Peyer's patch (tissue), 4 donors: ENCODE results near the gene TAF5L. TPM values are rescaled to one million over a fixed set of nuclear protein-coding genes. Genes with fewer than 3 reads are reported as not detected.

ENCODE experiments used
- DNase-seq, 3 donors: peaks; one replicate each; pipeline ENCODE4 v3.0.0-alpha.2; 2017 to 2019
- H3K27ac ChIP-seq, 4 donors: fragments of 200-600 bp; sonication (generic); one replicate each; pipeline ENCODE4 v1.5.1; 2016 to 2019
- H3K27me3 ChIP-seq, 2 donors: fragments of 200-600 bp; sonication (generic); one replicate each; pipeline ENCODE4 v1.5.1; 2019
- H3K36me3 ChIP-seq, 3 donors: fragments of 200-600 bp; sonication (generic); one replicate each; pipeline ENCODE4 v1.5.1; 2016 to 2019
- H3K4me1 ChIP-seq, 4 donors: fragments of 200-600 bp; sonication (generic); one replicate each; pipeline ENCODE4 v1.5.1; 2016 to 2019
- H3K4me3 ChIP-seq, 4 donors: fragments of 200-600 bp; sonication (generic); 1 replicate in 3 of 4; 2 replicates in 1 of 4; pipeline ENCODE4 v1.5.1; 2016 to 2019; ENCODE audit warnings: mild to moderate bottlenecking in 1 of 4
- H3K9me3 ChIP-seq, 4 donors: fragments of 200-600 bp; sonication (generic); one replicate each; pipeline ENCODE4 v1.5.1; 2016 to 2019; ENCODE audit warnings: mild to moderate bottlenecking in 1 of 4
- POLR2A ChIP-seq, 2 donors: fragments of 450-650 bp; IDR thresholded peaks; one replicate each; pipeline ENCODE4 v1.5.1; 2017; ENCODE audit warnings: antibody characterized with exemption in 2 of 2, mild to moderate bottlenecking in 2 of 2, moderate library complexity in 2 of 2
- total RNA-seq, 4 donors: library from RNA; depleted of rRNA; stranded (reverse); fragments of >200 nt; gene quantifications; one replicate each; pipeline ENCODE4 v1.1.0, GENCODE V29; 2016
- TF ChIP-seq, protein P1 (sequence below), 6 experiments: fragments of 450-650 bp in 4 of 6; fragments of 200-600 bp in 2 of 6; sonication (generic) in 1 of 6; IDR thresholded peaks; one replicate each; pipeline ENCODE4 v1.5.1; 2017 to 2019; ENCODE audit warnings: antibody characterized with exemption in 6 of 6, mild to moderate bottlenecking in 3 of 6, moderate library complexity in 1 of 6

Gene TAF5L
- total RNA-seq, 4 donors from 2014 or later: 10.5 to 33.0 (median 24.3) TPM

DNA sequence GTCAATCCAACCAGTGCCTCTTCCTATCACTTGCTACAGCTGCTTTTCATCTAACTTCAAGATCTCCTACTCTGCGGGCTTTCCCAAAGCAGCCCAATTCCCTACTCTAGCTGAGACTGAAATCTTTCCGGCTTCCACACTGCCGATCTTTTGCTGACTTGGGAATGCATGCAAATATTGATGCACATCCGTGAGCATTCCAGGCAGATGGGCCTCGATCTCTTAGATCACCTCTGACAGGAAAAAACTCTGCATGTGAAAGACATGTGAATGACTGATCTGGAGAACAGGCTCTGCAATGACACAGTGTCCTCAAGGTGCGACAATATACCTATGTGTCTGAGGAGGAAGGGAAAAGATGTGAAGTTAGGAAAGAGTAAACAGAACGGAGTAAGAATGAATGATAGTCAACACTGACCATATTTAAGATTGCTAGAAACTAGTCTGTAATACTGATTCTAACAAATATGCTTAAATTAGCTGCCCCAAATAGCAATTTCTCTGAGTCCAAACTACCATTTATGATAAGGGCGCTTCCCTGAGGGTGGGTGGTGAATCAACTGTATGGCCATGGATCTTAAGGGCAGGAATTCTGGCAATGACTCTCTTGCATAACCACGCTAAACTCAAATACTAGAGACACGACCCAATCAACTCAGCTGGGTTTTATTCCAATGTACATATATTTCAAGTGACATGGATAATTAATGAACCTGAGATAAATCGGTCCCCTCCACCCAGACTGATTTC, 8.4 kb downstream of the TAF5L start:
- Histone ChIP-seq H3K9me3 (no peaks in the 10 kb centered on the region), H3K27ac (no peak overlapping the region), H3K27me3 (no peaks in the 10 kb centered on the region), H3K4me1 (no peaks in the 10 kb centered on the region), H3K4me3 (no peak overlapping the region), H3K36me3 (peaks cover 0 to 19% (median 0%) of the 10 kb centered on the region in 3 donors)
- DNase-seq: no peak
- TF ChIP-seq, protein P1, sequence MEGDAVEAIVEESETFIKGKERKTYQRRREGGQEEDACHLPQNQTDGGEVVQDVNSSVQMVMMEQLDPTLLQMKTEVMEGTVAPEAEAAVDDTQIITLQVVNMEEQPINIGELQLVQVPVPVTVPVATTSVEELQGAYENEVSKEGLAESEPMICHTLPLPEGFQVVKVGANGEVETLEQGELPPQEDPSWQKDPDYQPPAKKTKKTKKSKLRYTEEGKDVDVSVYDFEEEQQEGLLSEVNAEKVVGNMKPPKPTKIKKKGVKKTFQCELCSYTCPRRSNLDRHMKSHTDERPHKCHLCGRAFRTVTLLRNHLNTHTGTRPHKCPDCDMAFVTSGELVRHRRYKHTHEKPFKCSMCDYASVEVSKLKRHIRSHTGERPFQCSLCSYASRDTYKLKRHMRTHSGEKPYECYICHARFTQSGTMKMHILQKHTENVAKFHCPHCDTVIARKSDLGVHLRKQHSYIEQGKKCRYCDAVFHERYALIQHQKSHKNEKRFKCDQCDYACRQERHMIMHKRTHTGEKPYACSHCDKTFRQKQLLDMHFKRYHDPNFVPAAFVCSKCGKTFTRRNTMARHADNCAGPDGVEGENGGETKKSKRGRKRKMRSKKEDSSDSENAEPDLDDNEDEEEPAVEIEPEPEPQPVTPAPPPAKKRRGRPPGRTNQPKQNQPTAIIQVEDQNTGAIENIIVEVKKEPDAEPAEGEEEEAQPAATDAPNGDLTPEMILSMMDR (IDR thresholded peaks at IDR 0.05): no peak
- TF ChIP-seq POLR2A (IDR thresholded peaks at IDR 0.05): no peak

DNA sequence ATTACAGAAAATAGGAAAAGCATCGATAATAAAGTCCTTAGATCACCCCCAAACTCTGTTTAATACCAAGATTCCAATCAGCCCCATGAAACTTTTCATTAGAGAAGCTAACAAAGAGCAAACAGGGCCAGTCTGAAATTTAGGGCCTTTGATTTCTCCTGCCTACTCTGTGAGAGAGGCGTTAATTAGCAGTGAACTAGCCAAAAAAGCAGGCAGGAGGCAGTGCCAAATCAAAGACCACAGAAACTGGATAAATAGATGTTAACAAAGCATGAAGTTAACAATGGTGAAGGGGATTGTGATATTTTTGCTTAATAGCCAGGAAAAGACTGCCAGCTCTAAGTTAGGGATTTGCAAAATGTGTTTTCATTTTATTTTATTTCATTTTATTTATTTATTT, 11.2 kb downstream of the TAF5L start:
- no peaks in the 10 kb centered on the region for H3K4me1 ChIP-seq
- H3K36me3 ChIP-seq: peaks cover 0 to 47% (median 0%) of the 10 kb centered on the region in 3 donors
- no peak overlapping the region for H3K27ac ChIP-seq
- H3K9me3 ChIP-seq: no peaks in the 10 kb centered on the region
- no peak for DNase-seq
- no peak overlapping the region for H3K4me3 ChIP-seq
- no peaks in the 10 kb centered on the region for H3K27me3 ChIP-seq
- TF ChIP-seq, protein P1 (IDR thresholded peaks at IDR 0.05): no peak
- TF ChIP-seq POLR2A (IDR thresholded peaks at IDR 0.05): no peak

DNA sequence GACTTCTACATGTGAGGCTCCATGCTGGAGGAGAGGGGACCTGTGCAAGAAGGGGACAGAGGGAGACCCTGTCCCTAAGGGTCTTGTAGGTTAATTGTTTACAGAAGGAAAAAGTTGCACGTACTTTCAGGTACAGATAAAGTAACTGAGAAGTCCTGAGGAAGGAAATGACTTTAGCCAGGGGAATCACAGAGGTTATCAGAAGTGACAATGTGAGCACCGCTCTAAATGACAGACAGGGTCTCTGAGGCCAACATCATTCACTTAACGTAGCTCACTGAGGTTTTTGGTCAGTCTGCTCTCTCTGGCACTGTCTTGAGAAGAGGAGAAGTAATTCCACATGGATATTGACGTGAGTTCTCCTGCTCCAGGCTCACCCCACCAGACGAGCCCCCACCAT, 12.0 kb downstream of the TAF5L start:
- Histone ChIP-seq H3K27ac (no peak overlapping the region), H3K4me1 (no peaks in the 10 kb centered on the region), H3K9me3 (no peaks in the 10 kb centered on the region), H3K4me3 (no peak overlapping the region), H3K36me3 (peaks cover 0 to 55% (median 0%) of the 10 kb centered on the region in 3 donors), H3K27me3 (no peaks in the 10 kb centered on the region)
- TF ChIP-seq, protein P1 (IDR thresholded peaks at IDR 0.05): no peak
- TF ChIP-seq POLR2A (IDR thresholded peaks at IDR 0.05): no peak
- no peak for DNase-seq

DNA sequence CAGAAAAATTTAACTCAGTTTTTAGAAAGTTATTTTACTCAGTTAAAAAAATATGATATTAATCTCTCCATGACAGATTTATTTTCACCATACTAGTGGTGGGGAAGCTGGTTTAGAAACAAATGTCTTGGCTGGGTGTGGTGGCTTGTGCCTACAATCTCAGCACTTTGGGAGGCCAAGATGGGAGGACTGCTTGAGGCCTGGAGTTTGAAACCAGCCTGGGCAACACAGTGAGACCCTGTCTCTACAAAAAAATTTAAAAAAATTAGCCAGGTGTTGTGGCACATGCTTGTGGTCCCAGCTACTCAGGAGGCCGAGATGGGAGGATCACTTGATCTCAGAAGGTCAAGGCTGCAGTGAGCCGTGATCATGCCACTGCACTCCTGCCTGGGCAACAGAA, 17.3 kb downstream of the TAF5L start:
- H3K27me3 ChIP-seq: no peaks in the 10 kb centered on the region

GRCh38 chr1:229607370-229607769, 18.6 kb downstream of the TAF5L start:
- Histone ChIP-seq H3K9me3 (no peaks in the 10 kb centered on the region), H3K36me3 (peaks cover 0 to 90% (median 0%) of the 10 kb centered on the region in 3 donors), H3K27ac (no peak overlapping the region), H3K4me1 (no peaks in the 10 kb centered on the region), H3K4me3 (no peak overlapping the region), H3K27me3 (no peaks in the 10 kb centered on the region)
- no peak for DNase-seq
- TF ChIP-seq, protein P1 (IDR thresholded peaks at IDR 0.05): no peak
- TF ChIP-seq POLR2A (IDR thresholded peaks at IDR 0.05): no peak

More for the DNA sequence above, 17.3 kb downstream of the TAF5L start:
- DNase-seq: no peak
- Histone ChIP-seq H3K4me3 (no peak overlapping the region), H3K36me3 (peaks cover 0 to 89% (median 0%) of the 10 kb centered on the region in 3 donors), H3K27ac (no peak overlapping the region), H3K4me1 (no peaks in the 10 kb centered on the region), H3K9me3 (no peaks in the 10 kb centered on the region)
- TF ChIP-seq POLR2A (IDR thresholded peaks at IDR 0.05): no peak
- TF ChIP-seq, protein P1 (IDR thresholded peaks at IDR 0.05): no peak
